ENCODE data around the gene UTF1.

DNA sequence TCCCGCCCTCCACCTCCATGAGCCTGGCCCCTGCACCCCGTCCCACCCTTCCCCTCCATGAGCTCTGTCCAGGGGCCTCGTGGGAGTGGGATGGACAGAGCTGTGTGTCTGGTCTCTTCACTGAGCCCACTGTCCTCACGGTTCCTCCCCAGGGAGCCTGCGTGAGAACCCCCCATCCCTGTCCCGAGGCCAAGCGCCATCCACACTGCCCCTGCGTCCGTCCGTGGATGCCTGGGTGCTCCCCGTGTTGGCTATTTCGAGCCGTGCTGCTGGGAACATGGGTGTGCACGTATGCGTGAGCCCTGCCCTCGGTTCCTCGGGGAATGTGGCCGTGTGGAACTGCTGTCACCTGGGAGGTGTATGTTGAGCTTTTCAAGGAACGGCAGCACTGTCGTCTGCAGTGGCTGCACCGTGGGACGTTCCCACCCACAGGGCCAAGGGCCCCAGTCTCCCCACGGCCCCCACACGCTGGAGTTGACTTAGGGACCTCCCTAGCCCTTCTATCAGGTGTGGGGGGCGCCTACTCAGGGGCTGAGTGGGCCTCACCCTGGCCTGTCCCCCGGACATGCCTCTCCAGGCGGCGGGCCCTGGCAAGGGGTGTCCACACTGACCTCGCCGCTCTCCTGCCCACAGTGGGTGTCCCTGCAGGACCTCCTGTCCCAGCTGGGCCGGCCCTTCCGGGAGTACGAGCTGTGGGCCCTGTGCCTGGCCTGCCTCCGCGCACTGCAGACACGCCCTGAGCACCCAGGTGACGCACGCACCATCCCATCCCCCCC, 41.9 kb upstream of the UTF1 start:
- TF ChIP-seq, protein P1, sequence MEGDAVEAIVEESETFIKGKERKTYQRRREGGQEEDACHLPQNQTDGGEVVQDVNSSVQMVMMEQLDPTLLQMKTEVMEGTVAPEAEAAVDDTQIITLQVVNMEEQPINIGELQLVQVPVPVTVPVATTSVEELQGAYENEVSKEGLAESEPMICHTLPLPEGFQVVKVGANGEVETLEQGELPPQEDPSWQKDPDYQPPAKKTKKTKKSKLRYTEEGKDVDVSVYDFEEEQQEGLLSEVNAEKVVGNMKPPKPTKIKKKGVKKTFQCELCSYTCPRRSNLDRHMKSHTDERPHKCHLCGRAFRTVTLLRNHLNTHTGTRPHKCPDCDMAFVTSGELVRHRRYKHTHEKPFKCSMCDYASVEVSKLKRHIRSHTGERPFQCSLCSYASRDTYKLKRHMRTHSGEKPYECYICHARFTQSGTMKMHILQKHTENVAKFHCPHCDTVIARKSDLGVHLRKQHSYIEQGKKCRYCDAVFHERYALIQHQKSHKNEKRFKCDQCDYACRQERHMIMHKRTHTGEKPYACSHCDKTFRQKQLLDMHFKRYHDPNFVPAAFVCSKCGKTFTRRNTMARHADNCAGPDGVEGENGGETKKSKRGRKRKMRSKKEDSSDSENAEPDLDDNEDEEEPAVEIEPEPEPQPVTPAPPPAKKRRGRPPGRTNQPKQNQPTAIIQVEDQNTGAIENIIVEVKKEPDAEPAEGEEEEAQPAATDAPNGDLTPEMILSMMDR (IDR thresholded peaks at IDR 0.05), result no peak
- TF ChIP-seq POLR2A (IDR thresholded peaks at IDR 0.05), result no peak
